ENCODE results near the gene PPM1A. TPM values are rescaled to one million over a fixed set of nuclear protein-coding genes. Genes with fewer than 3 reads are reported as not detected.

The PPM1A gene
- total RNA-seq, 2 donors from 2014 or later, result 37.0 to 42.4 TPM

DNA sequence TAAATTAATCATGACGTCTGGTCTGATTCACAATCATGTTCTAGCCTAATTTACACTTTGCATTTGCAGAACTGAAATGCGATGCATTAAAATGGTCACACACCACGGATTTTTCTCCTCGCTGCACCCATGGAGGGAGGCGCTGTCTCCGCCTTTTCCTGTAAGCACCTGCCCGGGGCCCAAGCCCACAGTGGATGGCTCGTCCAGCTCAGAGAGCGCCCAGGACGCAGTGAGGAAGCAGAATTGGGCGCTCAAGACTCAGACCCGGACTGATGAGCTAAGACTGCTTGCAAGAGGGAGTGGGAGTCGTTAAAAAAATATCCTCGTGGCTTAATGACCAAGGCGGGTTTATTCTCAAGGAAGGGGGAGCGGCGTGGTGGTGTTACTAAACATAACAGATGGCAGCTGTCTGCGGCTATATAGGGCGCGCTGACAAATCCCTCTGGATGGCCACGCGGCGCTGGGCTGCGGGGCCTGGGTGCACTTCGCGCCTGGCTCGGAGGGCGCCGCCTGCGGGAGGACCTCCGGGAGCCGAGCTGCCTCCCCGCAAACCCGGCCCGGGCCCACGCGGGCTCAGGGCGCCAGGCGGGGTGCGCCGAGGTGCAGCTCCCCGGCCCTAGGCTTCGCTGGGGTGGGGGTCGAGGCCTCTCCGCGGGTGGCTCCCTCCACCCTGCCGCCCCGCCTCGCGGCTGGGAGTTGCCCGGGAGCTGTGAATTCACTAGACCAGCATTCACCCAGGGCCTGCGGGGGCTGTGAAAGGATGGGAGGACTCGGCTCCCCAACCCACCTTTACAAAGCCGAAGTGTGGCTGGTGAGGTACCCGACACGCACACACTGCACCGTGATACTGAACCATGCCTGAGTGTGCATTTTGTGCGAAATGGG is 78.7 kb downstream of the PPM1A start:
- TF ChIP-seq, protein P1, sequence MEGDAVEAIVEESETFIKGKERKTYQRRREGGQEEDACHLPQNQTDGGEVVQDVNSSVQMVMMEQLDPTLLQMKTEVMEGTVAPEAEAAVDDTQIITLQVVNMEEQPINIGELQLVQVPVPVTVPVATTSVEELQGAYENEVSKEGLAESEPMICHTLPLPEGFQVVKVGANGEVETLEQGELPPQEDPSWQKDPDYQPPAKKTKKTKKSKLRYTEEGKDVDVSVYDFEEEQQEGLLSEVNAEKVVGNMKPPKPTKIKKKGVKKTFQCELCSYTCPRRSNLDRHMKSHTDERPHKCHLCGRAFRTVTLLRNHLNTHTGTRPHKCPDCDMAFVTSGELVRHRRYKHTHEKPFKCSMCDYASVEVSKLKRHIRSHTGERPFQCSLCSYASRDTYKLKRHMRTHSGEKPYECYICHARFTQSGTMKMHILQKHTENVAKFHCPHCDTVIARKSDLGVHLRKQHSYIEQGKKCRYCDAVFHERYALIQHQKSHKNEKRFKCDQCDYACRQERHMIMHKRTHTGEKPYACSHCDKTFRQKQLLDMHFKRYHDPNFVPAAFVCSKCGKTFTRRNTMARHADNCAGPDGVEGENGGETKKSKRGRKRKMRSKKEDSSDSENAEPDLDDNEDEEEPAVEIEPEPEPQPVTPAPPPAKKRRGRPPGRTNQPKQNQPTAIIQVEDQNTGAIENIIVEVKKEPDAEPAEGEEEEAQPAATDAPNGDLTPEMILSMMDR (IDR thresholded peaks at IDR 0.05), result peak in 1 of 2 donors; percentile 58
- no peaks in the 10 kb centered on the region for H3K27me3 ChIP-seq
- no peak for DNase-seq (ENCODE audit: low spot score)
- H3K27ac ChIP-seq, result no peak overlapping the region
- peaks cover 0 to 16% of the 10 kb centered on the region in 2 donors for H3K4me1 ChIP-seq
- H3K36me3 ChIP-seq, result no peaks in the 10 kb centered on the region
- no peaks in the 10 kb centered on the region for H3K9me3 ChIP-seq
- H3K4me3 ChIP-seq, result peak overlapping the region; percentile 21 to 41

- Histone ChIP-seq H3K27ac (no peak overlapping the region), H3K27me3 (no peaks in the 10 kb centered on the region)
- TF ChIP-seq, protein P1 (IDR thresholded peaks at IDR 0.05), result no peak
These were observed 79.6 kb downstream of the PPM1A start for GRCh38 chr14:60328583-60328982.

GRCh38 chr14:60329274-60329673 is 80.3 kb downstream of the PPM1A start:
- Histone ChIP-seq H3K36me3 (no peaks in the 10 kb centered on the region), H3K27me3 (no peaks in the 10 kb centered on the region), H3K4me1 (peaks cover 0 to 16% of the 10 kb centered on the region in 2 donors), H3K4me3 (no peak overlapping the region), H3K9me3 (no peaks in the 10 kb centered on the region), H3K27ac (no peak overlapping the region)
- no peak for DNase-seq (ENCODE audit: low spot score)
- TF ChIP-seq, protein P1 (IDR thresholded peaks at IDR 0.05), result no peak

More at GRCh38 chr14:60328583-60328982, 79.6 kb downstream of the PPM1A start:
- no peak overlapping the region for H3K4me3 ChIP-seq
- H3K9me3 ChIP-seq, result no peaks in the 10 kb centered on the region
- DNase-seq (ENCODE audit: low spot score), result no peak
- no peaks in the 10 kb centered on the region for H3K36me3 ChIP-seq
- H3K4me1 ChIP-seq, result peaks cover 0 to 16% of the 10 kb centered on the region in 2 donors

GRCh38 chr14:60331201-60332045 is 82.4 kb downstream of the PPM1A start:
- H3K27ac ChIP-seq, result peak overlapping the region in 1 of 2 donors; percentile 8
- no peaks in the 10 kb centered on the region for H3K36me3 ChIP-seq
- no peaks in the 10 kb centered on the region for H3K9me3 ChIP-seq
- peak overlapping the region; percentile 31 to 52 for H3K4me3 ChIP-seq
- no peak for DNase-seq (ENCODE audit: low spot score)
- no peaks in the 10 kb centered on the region for H3K27me3 ChIP-seq
- TF ChIP-seq, protein P1 (IDR thresholded peaks at IDR 0.05), result peak; percentile 56 to 81
- H3K4me1 ChIP-seq, result peaks cover 0 to 16% of the 10 kb centered on the region in 2 donors

DNA sequence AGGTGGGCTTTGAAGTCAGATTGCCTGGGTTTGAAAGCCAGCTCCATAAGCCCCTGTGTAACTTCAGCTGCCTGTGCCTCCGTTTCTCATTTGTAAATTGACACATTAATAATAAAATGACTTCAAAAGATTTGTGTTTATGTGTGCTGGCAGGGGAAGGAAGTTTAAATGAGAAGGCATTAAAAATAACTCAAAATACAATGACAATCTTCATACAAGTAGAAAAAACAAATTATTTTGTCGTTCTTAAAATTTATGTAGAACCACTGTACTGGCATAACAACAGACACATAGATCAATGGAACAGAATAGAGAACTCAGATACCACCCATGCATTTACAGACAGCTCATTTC is 83.0 kb downstream of the PPM1A start:
- Histone ChIP-seq H3K36me3 (no peaks in the 10 kb centered on the region), H3K27me3 (no peaks in the 10 kb centered on the region), H3K27ac (no peak overlapping the region), H3K9me3 (no peaks in the 10 kb centered on the region), H3K4me3 (peak overlapping the region in 1 of 2 donors; percentile 52), H3K4me1 (peaks cover 0 to 16% of the 10 kb centered on the region in 2 donors)
- TF ChIP-seq, protein P1 (IDR thresholded peaks at IDR 0.05), result peak in 1 of 2 donors; percentile 30
- DNase-seq (ENCODE audit: low spot score), result no peak
